GM19328 (cell line): ENCODE results near the gene EIF4A3.
"Not testable (repeated sequence)": the region's sequence is repeated elsewhere in the genome, so short reads cannot be mapped to it uniquely, and the experiment has no call there.

Experiments
- ATAC-seq: cut with Tn5 transposase; IDR thresholded peaks from one replicate; pipeline ENCODE4 v1.9.1; 2021; ENCODE audit warnings: mild to moderate bottlenecking, moderate library complexity; ENCODE audit not compliant: unreplicated experiment

Gene EIF4A3

GRCh38 chr17:80173126-80173525, 26.2 kb upstream of the EIF4A3 start:
- ATAC-seq = no peak

GRCh38 chr17:80171681-80172080, 24.8 kb upstream of the EIF4A3 start:
- ATAC-seq = no peak

DNA sequence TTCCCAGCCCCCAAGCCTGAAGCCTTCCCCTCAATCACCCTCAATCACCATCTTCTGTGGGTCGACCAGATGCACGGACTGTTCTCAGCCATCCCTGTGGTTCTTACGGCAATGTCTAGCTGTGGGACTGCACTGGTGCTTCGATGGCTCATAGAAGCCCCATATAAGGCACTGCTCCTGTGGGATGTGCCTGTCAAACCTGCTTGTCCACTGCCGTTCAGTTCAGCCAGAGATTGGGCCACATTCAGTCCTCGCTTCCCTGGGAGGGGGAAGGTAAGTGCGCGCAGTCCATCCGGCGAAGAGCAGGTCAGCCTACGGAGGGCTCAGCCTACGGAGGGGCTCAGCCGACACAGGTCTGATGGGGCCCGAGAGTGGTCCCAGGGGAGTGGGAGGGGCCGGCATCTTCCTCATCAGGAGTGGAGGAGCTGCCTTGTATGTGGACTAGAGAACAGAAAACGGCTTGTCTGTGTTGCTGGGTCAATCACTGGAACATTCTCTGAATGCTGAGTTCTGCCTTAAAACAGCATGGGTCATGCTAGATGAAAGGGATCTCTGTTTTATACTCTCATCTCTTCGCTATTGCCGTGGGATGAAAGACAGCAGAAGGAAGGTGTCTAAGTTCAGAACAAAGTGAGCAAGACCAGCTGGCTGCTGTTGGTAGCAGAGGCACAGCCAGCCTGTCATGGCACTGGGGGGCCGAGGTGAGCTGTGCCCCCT, 23.0 kb upstream of the EIF4A3 start, which contains the start of gene CARD14:
Gene CARD14, plus strand, starts transcription at position 247 of the 717 bp plus-strand sequence. CDS start 11,409 bp downstream, outside the sequence.
- no peak for ATAC-seq

DNA sequence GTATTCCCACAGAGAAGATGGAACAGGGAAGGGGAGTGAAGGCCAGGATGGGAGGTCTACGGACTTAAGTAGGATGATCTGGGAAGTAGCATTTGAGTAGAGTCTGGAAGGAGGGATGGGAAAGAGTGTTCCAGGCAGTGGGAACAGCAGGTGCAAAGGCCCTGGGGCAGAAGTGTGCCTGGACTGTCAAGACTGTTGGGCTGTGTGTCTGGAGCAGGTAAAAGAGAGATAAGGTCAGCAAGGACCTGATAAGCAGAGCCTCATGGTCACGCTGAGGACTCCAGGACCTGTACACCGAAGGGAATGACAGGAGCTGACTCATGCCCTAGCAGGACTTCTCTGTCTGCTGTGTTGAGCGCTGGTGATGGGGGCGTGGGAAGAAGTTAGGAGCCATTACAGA, 22.2 kb upstream of the EIF4A3 start:
- no peak for ATAC-seq

- ATAC-seq = no peak
Observed at GRCh38 chr17:80168371-80168770, 21.4 kb upstream of the EIF4A3 start.

DNA sequence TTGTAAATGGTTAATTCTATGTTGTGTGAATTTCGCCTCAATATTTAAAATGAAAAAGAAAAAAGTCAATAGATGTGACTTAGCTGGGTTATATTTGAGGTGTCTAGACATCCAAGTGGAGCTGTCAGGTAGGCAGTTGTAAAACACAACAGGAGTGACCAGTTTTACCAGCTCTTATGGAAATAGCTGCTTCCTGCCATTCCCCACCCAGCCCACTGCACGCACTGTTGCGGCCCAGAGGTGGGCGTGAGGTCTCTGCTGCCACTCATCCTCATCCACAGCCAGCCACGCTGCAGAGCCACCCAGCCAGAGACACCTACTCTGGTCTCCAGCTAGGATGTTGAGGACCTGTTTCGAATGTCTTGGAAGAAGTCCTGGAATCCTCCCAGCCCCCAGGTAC, 19.5 kb upstream of the EIF4A3 start:
- no peak for ATAC-seq

GRCh38 chr17:80164185-80164584, 17.3 kb upstream of the EIF4A3 start:
- no peak for ATAC-seq

- no peak for ATAC-seq
Observed at GRCh38 chr17:80163336-80163735, 16.4 kb upstream of the EIF4A3 start.

DNA sequence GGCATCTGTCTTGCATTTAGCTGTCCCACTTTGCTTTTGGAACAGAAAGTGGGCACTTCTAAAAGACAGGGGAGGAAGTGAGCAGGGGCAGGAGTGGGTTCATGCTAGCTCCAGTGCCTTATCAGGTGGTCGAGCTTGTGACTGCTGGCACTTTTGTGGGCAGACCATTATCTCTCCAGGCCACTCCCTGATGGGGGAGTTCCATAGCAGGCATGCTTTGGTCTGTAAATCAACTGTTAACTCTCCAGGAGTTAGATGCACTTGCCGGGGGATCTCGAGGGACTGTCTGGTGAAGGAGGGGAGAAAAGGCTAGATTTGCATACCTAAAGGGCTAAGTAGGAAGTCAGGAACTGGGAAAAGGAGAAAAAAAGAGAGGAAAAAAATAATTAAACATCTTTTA, 13.6 kb upstream of the EIF4A3 start:
- no peak for ATAC-seq

DNA sequence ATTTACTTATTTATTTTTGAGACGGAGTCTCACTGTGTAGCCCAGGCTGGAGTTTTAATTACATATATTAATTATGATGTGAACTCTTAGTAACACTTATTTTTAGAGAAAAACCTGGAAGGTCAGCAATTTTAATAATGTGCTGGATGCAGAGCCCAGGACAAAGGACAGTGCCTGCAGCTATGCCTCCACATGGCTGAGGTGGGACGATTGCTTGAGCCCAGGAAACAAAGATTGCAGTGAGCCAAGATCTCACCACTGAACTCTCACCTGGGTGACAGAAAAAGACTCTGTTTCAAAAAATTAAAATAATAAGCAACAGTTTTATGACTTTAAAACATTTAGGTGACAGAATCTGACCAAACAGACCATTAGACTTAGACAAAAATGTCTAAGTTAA, 11.9 kb upstream of the EIF4A3 start:
- ATAC-seq = no peak

- ATAC-seq = not testable (repeated sequence)
Observed at GRCh38 chr17:80155600-80155999, 8.7 kb upstream of the EIF4A3 start.

DNA sequence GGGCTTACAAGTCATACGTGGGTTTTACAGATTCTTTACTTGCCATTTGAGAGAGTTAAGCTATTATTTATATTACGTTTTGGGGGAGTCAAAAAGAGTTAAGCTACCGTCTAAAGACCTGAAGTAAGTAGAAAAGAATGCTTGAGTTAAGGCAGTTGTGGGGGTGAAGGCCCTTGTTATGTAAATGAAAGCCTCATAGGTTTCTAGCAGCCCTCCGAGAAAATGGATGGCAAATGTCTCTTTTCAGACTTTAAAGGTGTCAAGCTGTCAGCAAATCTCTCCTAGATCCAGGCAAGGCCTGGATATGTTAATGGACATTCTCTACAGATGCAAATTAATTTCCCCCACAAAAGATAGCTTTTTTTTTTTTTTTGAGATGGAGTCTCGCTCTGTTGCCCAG, 7.2 kb upstream of the EIF4A3 start:
- no peak for ATAC-seq

GRCh38 chr17:80153004-80153403, 6.1 kb upstream of the EIF4A3 start:
- ATAC-seq = no peak

- no peak for ATAC-seq
Observed at GRCh38 chr17:80152081-80152702, 5.3 kb upstream of the EIF4A3 start.

DNA sequence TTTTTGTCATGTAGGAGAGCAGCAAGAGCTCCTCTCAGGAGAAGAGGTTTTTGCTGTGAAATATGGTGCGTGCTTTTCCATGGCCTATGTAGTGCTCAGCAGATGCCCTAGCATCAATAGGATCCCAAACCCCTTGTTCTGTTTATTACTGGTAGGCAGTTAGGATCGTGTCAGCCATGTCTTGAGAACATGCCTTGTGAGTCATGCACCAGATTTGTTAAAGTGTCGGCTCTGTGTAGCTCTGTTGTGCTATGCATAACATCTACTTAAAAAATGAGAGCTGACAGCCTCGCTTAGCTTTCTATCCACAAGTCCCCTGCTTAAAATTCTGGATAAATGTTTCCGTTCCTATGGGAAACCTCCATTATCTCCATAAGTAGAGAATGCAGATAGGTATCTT, 4.4 kb upstream of the EIF4A3 start:
- no peak for ATAC-seq

GRCh38 chr17:80146121-80147034, 550 bp downstream of the EIF4A3 start:
- peak; percentile 17 for ATAC-seq

DNA sequence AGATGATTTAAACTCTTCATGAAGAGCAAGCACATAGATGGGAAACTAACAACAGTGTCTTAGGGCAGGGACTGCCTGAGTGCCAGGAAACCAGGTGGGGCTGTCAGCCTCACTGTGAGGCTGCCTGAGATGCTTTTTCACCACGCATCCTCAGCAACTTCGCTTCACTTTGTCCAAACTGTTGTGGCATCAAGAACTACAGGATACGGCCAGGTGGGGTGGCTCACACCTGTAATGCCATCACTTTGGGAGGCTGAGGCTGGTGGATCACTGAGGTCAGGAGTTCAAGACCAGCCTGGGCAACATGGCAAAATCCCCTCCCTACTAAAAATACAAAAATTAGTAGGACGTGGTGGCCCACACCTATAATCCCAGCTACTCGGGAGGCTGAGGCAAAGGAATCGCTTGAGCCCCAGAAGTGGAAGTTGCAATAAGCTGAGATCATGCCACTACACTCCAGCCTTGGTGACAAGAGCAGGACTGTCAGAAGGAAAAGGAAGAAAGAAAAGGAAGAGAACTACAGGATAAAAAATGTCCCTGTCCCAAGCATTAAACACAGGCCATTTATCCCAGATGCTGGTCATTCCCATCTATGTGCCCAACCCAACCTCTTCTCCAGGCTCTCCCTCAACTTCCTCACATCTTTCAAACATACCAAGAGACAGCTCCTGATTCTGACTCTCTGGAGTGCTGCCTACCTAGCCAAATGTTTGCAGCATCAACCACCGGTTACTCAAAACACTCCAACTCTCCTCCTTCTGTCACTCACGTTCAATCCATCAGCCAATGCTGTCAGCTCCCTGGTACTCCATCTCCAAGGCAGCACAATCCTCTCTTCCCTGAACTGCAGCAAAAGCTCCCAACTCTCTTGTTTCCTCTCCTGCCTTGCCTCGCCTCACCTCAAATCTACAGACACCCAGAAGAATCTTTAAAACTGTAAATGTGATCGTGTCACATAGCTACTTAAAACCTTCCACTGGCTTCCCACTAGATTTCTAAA, 1.6 kb downstream of the EIF4A3 start:
- ATAC-seq = no peak

GRCh38 chr17:80142929-80143328, 4.0 kb downstream of the EIF4A3 start:
- no peak for ATAC-seq

GRCh38 chr17:80141463-80142165, 5.3 kb downstream of the EIF4A3 start:
- ATAC-seq = no peak
